Esophagus squamous epithelium (tissue), 5 donors: ENCODE measurements around the gene NOXRED1. TPM values are rescaled to one million over a fixed set of nuclear protein-coding genes. Genes with fewer than 3 reads are reported as not detected.

Experiments used
- DNase-seq: peaks from one replicate; lab custom pipeline; 2025; lab: John Stamatoyannopoulos, UW
- H3K27ac ChIP-seq, 4 donors: fragments of 200-600 bp; sonication (generic); one replicate each; pipeline ENCODE4 v1.5.1; 2016 to 2019; ENCODE audit warnings: mild to moderate bottlenecking in 1 of 4
- H3K27me3 ChIP-seq, 4 donors: fragments of 200-600 bp; sonication (generic); 1 replicate in 3 of 4; 2 replicates in 1 of 4; pipeline versions ENCODE4 v1.5.1 to v1.6.0; 2017 to 2021; ENCODE audit warnings: antibody characterized with exemption in 1 of 4
- H3K36me3 ChIP-seq, 3 donors: fragments of 200-600 bp; sonication (generic); one replicate each; pipeline ENCODE4 v1.5.1; 2016 to 2019
- H3K4me1 ChIP-seq, 3 donors: fragments of 200-600 bp; sonication (generic); one replicate each; pipeline ENCODE4 v1.5.1; 2017 to 2019
- H3K4me3 ChIP-seq, 4 donors: fragments of 200-600 bp; sonication (generic); 1 replicate in 3 of 4; 2 replicates in 1 of 4; pipeline ENCODE4 v1.5.1; 2016 to 2019; ENCODE audit warnings: mild to moderate bottlenecking in 2 of 4, moderate library complexity in 1 of 4
- H3K9me3 ChIP-seq, 3 donors: fragments of 200-600 bp; sonication (generic); one replicate each; pipeline ENCODE4 v1.5.1; 2016 to 2019
- CTCF ChIP-seq, 6 experiments: fragments of 450-650 bp in 4 of 6; fragments of 200-600 bp in 2 of 6; sonication (generic) in 2 of 6; IDR thresholded peaks; one replicate each; pipeline ENCODE4 v1.5.1; 2016 to 2019; ENCODE audit warnings: antibody characterized with exemption in 6 of 6, mild to moderate bottlenecking in 4 of 6, moderate library complexity in 4 of 6
- POLR2A ChIP-seq, 4 donors: fragments of 450-650 bp; IDR thresholded peaks; one replicate each; pipeline ENCODE4 v1.6.1; 2017; ENCODE audit warnings: antibody characterized with exemption in 4 of 4, mild to moderate bottlenecking in 4 of 4, moderate library complexity in 3 of 4
- WGBS, 2 donors: methylation state at CpG; one replicate each; pipeline ENCODE4 v1.1.5; 2018; 5-methylcytosine and 5-hydroxymethylcytosine counted together
- intact Hi-C: fragments of 100-400 bp; cut with DNase I; formaldehyde crosslinking; loops from one replicate; pipeline ENCODE4 v1.15.0; 2022
- total RNA-seq, 4 donors: library from RNA; depleted of rRNA; stranded (reverse); fragments of >200 nt; gene quantifications; one replicate each; pipeline ENCODE4 v1.1.0, GENCODE V29; 2016
- donor health status: DM: yes; HTN: yes; CAD: no.

NOXRED1 gene
- total RNA-seq, 4 donors from 2014 or later, result not detected

GRCh38 chr14:77455966-77456640, 32.8 kb upstream of the NOXRED1 start:
- H3K27me3 ChIP-seq, result no peaks in the 10 kb centered on the region
- no peak overlapping the region for H3K27ac ChIP-seq
- no peak for DNase-seq
- H3K9me3 ChIP-seq, result no peaks in the 10 kb centered on the region
- 62 to 69% methylated on average over 2 of the region's 2 CpGs for WGBS, 2 donors
- peaks cover 2 to 44% (median 15%) of the 10 kb centered on the region in 3 donors for H3K36me3 ChIP-seq
- peak overlapping the region in 2 of 4 donors; percentile 92 to 99 for H3K4me3 ChIP-seq
- H3K4me1 ChIP-seq, result peaks cover 0 to 38% (median 19%) of the 10 kb centered on the region in 3 donors
- TF ChIP-seq POLR2A (IDR thresholded peaks at IDR 0.05) (no peak), CTCF (IDR thresholded peaks at IDR 0.05) (no peak)
- intact Hi-C loops, result no loop called here

- Histone ChIP-seq H3K27ac (no peak overlapping the region), H3K27me3 (no peaks in the 10 kb centered on the region), H3K4me3 (no peak overlapping the region), H3K4me1 (no peaks in the 10 kb centered on the region), H3K36me3 (peaks cover 21 to 99% (median 39%) of the 10 kb centered on the region in 3 donors), H3K9me3 (no peaks in the 10 kb centered on the region)
- TF ChIP-seq CTCF (IDR thresholded peaks at IDR 0.05) (no peak), POLR2A (IDR thresholded peaks at IDR 0.05) (no peak)
- no peak for DNase-seq
- WGBS, 2 donors, result 84 to 100% methylated on average over 2 of the region's 2 CpGs
- intact Hi-C loops, result no loop called here
Measured at GRCh38 chr14:77442196-77442595, 18.9 kb upstream of the NOXRED1 start.

- Histone ChIP-seq H3K9me3 (no peaks in the 10 kb centered on the region), H3K27ac (no peak overlapping the region), H3K4me3 (no peak overlapping the region), H3K36me3 (peaks cover 22 to 99% (median 52%) of the 10 kb centered on the region in 3 donors), H3K4me1 (no peaks in the 10 kb centered on the region), H3K27me3 (no peaks in the 10 kb centered on the region)
- 90 to 95% methylated on average over 4 of the region's 4 CpGs for WGBS, 2 donors
- intact Hi-C loops, result no loop called here
- no peak for DNase-seq
- no peak for TF ChIP-seq CTCF (IDR thresholded peaks at IDR 0.05)
- no peak for TF ChIP-seq POLR2A (IDR thresholded peaks at IDR 0.05)
Measured at GRCh38 chr14:77439861-77440260, 16.5 kb upstream of the NOXRED1 start.

- Histone ChIP-seq H3K27me3 (no peaks in the 10 kb centered on the region), H3K4me3 (no peak overlapping the region), H3K9me3 (no peaks in the 10 kb centered on the region), H3K4me1 (no peaks in the 10 kb centered on the region), H3K36me3 (peaks cover 24 to 99% (median 45%) of the 10 kb centered on the region in 3 donors), H3K27ac (no peak overlapping the region)
- intact Hi-C loops, result no loop called here
- DNase-seq, result no peak
- no peak for TF ChIP-seq POLR2A (IDR thresholded peaks at IDR 0.05)
- no peak for TF ChIP-seq CTCF (IDR thresholded peaks at IDR 0.05)
- 95 to 97% methylated on average over 1 of the region's 1 CpG for WGBS, 2 donors
Measured at GRCh38 chr14:77438596-77438995, 15.3 kb upstream of the NOXRED1 start.

GRCh38 chr14:77436042-77436441, 12.7 kb upstream of the NOXRED1 start:
- peaks cover 4 to 99% (median 29%) of the 10 kb centered on the region in 3 donors for H3K36me3 ChIP-seq
- DNase-seq, result no peak
- WGBS, 2 donors, result 95% methylated on average over 3 of the region's 3 CpGs
- no peaks in the 10 kb centered on the region for H3K9me3 ChIP-seq
- no peak overlapping the region for H3K4me3 ChIP-seq
- TF ChIP-seq POLR2A (IDR thresholded peaks at IDR 0.05) (no peak), CTCF (IDR thresholded peaks at IDR 0.05) (no peak)
- intact Hi-C loops, result no loop called here
- no peaks in the 10 kb centered on the region for H3K4me1 ChIP-seq
- no peaks in the 10 kb centered on the region for H3K27me3 ChIP-seq
- H3K27ac ChIP-seq, result no peak overlapping the region
